PC-9 (cell line): ENCODE data around the gene IGLL1. TPM values are rescaled to one million over a fixed set of nuclear protein-coding genes. Genes with fewer than 3 reads are reported as not detected.

Source experiments
- BruUV-seq: library from RNA; stranded (reverse); fragments of 400-500 nt; replicated peaks from 2 replicates; lab custom pipeline; 2021; lab: Mats Ljungman, UMichigan
- CTCF ChIA-PET: fragments of 300-600 bp; sonication (Branson Sonifier 250); formaldehyde crosslinking; loops from one replicate; lab custom pipeline; 2022; ENCODE audit warnings: antibody characterized with exemption; lab: Charles Lee
- POLR2A ChIA-PET: fragments of 300-600 bp; sonication (Branson Sonifier 250); formaldehyde crosslinking; loops from one replicate; lab custom pipeline; 2022; ENCODE audit warnings: antibody characterized with exemption; ENCODE audit not compliant: unreplicated experiment; lab: Charles Lee
- DNase-seq, 2 experiments: peaks; one replicate each; pipeline versions ENCODE4 v3.0.0 to v3.0.0-alpha.2; 2015 to 2022; ENCODE audit warnings: mixed read lengths in 1 of 2
- H2AFZ ChIP-seq: fragments of 200-600 bp; sonication (generic); 2 replicates; pipeline ENCODE4 v1.8.1; 2017; ENCODE audit warnings: antibody characterized with exemption
- H3F3A ChIP-seq: fragments of 200-600 bp; sonication (generic); 2 replicates; pipeline ENCODE4 v1.8.1; 2017; ENCODE audit warnings: antibody characterized with exemption, mild to moderate bottlenecking, low read depth; ENCODE audit not compliant: insufficient read depth
- H3K27ac ChIP-seq: fragments of 200-600 bp; sonication (generic); 2 replicates; pipeline ENCODE4 v1.6.1; 2016; ENCODE audit warnings: mixed run types
- H3K27me3 ChIP-seq: fragments of 200-600 bp; sonication (generic); 2 replicates; pipeline ENCODE4 v1.6.1; 2016; ENCODE audit warnings: low read depth, mixed run types; ENCODE audit not compliant: insufficient read depth
- H3K36me3 ChIP-seq: fragments of 200-600 bp; sonication (generic); 2 replicates; pipeline ENCODE4 v1.6.1; 2016; ENCODE audit warnings: low read depth, mixed run types
- H3K4me1 ChIP-seq: fragments of 200-600 bp; sonication (generic); replicated peaks from 2 replicates; pipeline ENCODE4 v1.6.1; 2016; ENCODE audit warnings: mixed run types; ENCODE audit not compliant: insufficient read depth
- H3K4me2 ChIP-seq: fragments of 200-600 bp; sonication (generic); 2 replicates; pipeline ENCODE4 v1.6.1; 2017; ENCODE audit warnings: mixed run types
- H3K4me3 ChIP-seq: fragments of 200-600 bp; sonication (generic); 2 replicates; pipeline ENCODE4 v1.6.1; 2016; ENCODE audit warnings: mixed run types
- H3K79me2 ChIP-seq: fragments of 200-600 bp; sonication (generic); 2 replicates; pipeline ENCODE4 v1.6.1; 2017; ENCODE audit warnings: low read depth, mixed run types
- H3K9me2 ChIP-seq: fragments of 200-600 bp; sonication (generic); 2 replicates; pipeline ENCODE4 v1.8.1; 2017; ENCODE audit warnings: mild to moderate bottlenecking; ENCODE audit not compliant: insufficient read depth
- H3K9me3 ChIP-seq: fragments of 200-600 bp; sonication (generic); 2 replicates; pipeline ENCODE4 v1.8.1; 2016; ENCODE audit warnings: low read depth; ENCODE audit not compliant: insufficient read depth
- H4K20me1 ChIP-seq: fragments of 200-600 bp; sonication (generic); 2 replicates; pipeline ENCODE4 v1.8.1; 2017; ENCODE audit not compliant: insufficient read depth
- EZH2 ChIP-seq: fragments of 200-600 bp; sonication (generic); IDR thresholded peaks from 2 replicates; pipeline ENCODE4 v1.8.0; 2017; ENCODE audit warnings: antibody characterized with exemption, low read depth
- intact Hi-C: fragments of 100-400 bp; cut with micrococcal nuclease; formaldehyde crosslinking; loops from one replicate; pipeline ENCODE4 v1.10.0; 2022; ENCODE audit not compliant: unreplicated experiment
- total RNA-seq: library from RNA; stranded (reverse); gene quantifications from 2 replicates; pipeline ENCODE4 v1.2.3, GENCODE V29; 2021
- TF ChIP-seq, protein P1 (sequence below): fragments of 200-600 bp; sonication (generic); conservative IDR thresholded peaks from 2 replicates; pipeline ENCODE4 v1.6.1; 2017; ENCODE audit warnings: mixed run types, antibody characterized with exemption, mild to moderate bottlenecking, moderate library complexity

The IGLL1 gene
- total RNA-seq, 1 experiment from 2014 or later = not detected

DNA sequence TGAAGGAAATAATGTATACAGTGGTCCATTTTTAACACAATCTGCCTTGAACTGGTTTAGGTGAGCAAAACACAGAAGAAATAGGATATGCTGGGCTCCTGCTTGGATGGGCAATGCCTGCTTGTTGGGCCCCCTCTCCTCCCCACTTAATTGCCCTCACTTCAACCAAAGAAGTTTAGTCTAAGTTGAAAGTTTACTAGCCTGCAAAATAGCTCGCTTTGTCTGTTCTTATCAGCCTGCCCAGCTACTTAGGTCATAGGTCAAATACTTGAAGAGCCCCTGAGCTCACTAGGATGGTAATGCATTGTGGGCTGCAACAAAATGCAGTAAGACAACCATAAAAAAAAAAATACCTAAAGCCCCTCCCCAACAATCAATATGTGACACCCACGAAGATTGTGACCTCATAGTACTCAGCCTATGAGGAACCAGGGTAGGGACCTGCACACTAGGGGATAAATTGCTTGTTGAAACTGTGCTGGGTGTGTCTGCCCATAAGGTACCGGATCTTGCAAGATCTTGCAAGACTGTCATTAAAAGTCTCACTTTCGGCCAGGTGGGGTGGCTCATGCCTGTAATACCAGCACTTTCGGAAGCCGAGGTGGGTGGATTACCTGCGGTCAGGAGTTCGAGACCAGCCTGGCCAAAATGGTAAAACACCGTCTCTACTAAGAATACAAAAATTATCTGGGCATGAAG is 41.1 kb upstream of the IGLL1 start:
- intact Hi-C loops = no loop called here
- no peak overlapping the region for H3K4me2 ChIP-seq
- DNase-seq = no peak
- ChIA-PET POLR2A (no interaction called here), CTCF (no interaction called here)
- H3K36me3 ChIP-seq = no peaks in the 10 kb centered on the region
- H2AFZ ChIP-seq = no peak overlapping the region
- H3K4me1 ChIP-seq = no peaks in the 10 kb centered on the region
- no peaks in the 10 kb centered on the region for H3K9me2 ChIP-seq
- TF ChIP-seq, protein P1, sequence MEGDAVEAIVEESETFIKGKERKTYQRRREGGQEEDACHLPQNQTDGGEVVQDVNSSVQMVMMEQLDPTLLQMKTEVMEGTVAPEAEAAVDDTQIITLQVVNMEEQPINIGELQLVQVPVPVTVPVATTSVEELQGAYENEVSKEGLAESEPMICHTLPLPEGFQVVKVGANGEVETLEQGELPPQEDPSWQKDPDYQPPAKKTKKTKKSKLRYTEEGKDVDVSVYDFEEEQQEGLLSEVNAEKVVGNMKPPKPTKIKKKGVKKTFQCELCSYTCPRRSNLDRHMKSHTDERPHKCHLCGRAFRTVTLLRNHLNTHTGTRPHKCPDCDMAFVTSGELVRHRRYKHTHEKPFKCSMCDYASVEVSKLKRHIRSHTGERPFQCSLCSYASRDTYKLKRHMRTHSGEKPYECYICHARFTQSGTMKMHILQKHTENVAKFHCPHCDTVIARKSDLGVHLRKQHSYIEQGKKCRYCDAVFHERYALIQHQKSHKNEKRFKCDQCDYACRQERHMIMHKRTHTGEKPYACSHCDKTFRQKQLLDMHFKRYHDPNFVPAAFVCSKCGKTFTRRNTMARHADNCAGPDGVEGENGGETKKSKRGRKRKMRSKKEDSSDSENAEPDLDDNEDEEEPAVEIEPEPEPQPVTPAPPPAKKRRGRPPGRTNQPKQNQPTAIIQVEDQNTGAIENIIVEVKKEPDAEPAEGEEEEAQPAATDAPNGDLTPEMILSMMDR = no peak
- TF ChIP-seq EZH2 = no peak
- H3K27me3 ChIP-seq = no peaks in the 10 kb centered on the region
- H3K27ac ChIP-seq = no peak overlapping the region
- BruUV-seq = no TSS peak
- no peak overlapping the region for H3K4me3 ChIP-seq
- no peaks in the 10 kb centered on the region for H3F3A ChIP-seq
- no peaks in the 10 kb centered on the region for H3K9me3 ChIP-seq
- H3K79me2 ChIP-seq = no peaks in the 10 kb centered on the region
- no peaks in the 10 kb centered on the region for H4K20me1 ChIP-seq

DNA sequence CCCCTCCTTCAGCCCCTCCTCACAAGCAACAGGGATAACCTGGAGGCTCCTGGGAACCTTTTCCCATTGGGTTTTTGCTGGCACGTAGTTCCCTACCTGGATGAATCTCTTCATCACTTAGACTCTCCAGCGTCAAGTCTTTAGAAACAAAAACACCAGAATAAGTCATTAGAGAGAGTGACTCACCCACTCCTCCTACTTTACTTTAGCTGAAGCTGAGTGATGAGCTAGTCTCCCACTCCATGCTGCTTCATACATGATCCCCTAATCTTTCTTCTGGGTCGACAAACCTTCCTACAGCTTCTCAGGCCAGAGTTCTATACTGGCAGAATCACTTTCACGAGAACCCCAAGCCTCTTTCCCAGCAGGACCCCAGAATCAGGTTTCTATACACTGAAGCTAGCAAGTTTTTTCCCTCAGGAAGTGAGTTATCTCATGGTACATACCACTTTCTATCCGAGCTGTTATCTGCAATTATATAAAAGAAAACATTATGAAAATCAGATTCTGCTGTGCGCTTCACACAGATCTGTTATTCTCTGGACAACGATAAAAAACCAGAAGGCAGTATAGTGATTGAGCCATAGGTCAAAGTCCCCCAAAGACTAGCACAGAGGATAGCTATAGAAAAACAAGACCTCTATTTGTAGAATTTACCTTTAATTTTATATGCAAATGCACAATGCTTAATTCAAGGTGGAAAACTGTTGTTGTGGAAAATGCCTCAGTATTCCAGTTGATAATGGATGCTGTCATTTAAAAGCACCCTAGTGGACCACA is 33.3 kb upstream of the IGLL1 start:
- intact Hi-C loops = no loop called here
- Histone ChIP-seq H3K27me3 (0 out of 2 replicates have a peak, but pooled peaks cover 3% of the 10 kb centered on the region), H3K36me3 (no peaks in the 10 kb centered on the region), H4K20me1 (no peaks in the 10 kb centered on the region), H3K9me2 (no peaks in the 10 kb centered on the region), H3K27ac (no peak overlapping the region), H3K4me2 (no peak overlapping the region), H2AFZ (no peak overlapping the region), H3F3A (no peaks in the 10 kb centered on the region), H3K4me1 (no peaks in the 10 kb centered on the region), H3K4me3 (no peak overlapping the region), H3K9me3 (no peaks in the 10 kb centered on the region), H3K79me2 (no peaks in the 10 kb centered on the region)
- DNase-seq = no peak
- ChIA-PET CTCF (no interaction called here), POLR2A (no interaction called here)
- no TSS peak for BruUV-seq
- TF ChIP-seq EZH2 = no peak
- TF ChIP-seq, protein P1 = no peak

DNA sequence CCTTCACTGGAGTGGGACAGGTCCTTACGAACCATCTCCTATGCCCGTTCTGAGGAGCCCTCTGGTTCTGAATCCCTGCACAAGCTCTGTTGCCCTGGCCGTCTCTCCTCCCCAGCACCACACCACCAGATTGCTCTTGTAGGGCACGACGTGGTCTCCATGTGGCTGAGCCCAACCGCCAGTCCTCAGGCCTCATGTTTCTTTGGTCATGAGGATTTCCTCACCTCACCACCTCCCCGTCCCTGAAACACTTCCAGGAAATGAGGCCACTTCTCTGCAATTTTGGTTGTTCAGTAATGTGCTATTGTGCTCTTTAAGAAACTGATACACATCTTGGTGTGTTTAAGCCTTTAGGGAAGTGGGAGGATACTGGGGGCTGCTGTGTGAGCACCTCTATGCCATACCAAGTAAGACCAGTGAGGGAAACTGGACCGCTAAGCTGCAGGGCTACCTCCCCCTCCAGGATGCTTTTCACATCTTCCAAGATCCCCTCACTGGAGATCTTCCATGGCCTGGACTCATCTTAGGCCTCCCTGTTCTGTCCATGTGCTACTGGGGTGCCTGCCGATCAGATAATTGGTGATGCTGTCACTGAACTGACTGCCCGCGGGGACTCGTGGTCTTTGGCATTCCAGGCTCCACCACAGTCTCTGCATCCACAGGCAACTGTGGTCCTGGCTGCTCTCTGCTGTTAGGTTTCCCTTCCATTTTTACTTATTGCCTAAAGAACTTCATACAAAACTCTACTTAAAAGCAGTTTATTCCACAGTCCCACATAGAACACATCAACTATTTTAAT is 30.1 kb upstream of the IGLL1 start:
- Histone ChIP-seq H3K27ac (no peak overlapping the region), H4K20me1 (no peaks in the 10 kb centered on the region), H3K4me2 (no peak overlapping the region), H2AFZ (no peak overlapping the region), H3K4me3 (no peak overlapping the region), H3K4me1 (no peaks in the 10 kb centered on the region), H3K9me3 (no peaks in the 10 kb centered on the region), H3F3A (no peaks in the 10 kb centered on the region), H3K9me2 (no peaks in the 10 kb centered on the region), H3K36me3 (no peaks in the 10 kb centered on the region), H3K79me2 (no peaks in the 10 kb centered on the region), H3K27me3 (peaks cover 15% of the 10 kb centered on the region; the same call in 1 of the 2 replicates)
- CTCF ChIA-PET = no interaction called here
- TF ChIP-seq, protein P1 = no peak
- TF ChIP-seq EZH2 = no peak
- POLR2A ChIA-PET = no interaction called here
- DNase-seq = no peak
- no TSS peak for BruUV-seq
- intact Hi-C loops = no loop called here
